HL-60 (cell line): ENCODE results near the gene C19orf44.
"Not testable (repeated sequence)": the region's sequence is repeated elsewhere in the genome, so short reads cannot be mapped to it uniquely, and the experiment has no call there.

Source experiments
- DNase-seq, 2 experiments: peaks; one replicate each; pipeline ENCODE4 v3.0.0-alpha.2; 2010 to 2020; ENCODE audit warnings: low read depth in 1 of 2, low spot score in 1 of 2
- H3K27ac ChIP-seq: fragments of 250-450 bp; sonication (Bioruptor Pico); replicated peaks from 2 replicates; pipeline ENCODE4 v1.5.1; 2020; ENCODE audit warnings: mild to moderate bottlenecking, moderate library complexity
- H3K27me3 ChIP-seq: fragments of 250-450 bp; sonication (Bioruptor Pico); 2 replicates; pipeline ENCODE4 v1.5.1; 2021; ENCODE audit warnings: mild to moderate bottlenecking, moderate library complexity; ENCODE audit not compliant: insufficient read depth, poor library complexity, severe bottlenecking
- H3K4me3 ChIP-seq: replicated peaks from 2 replicates; pipeline ENCODE4 v1.5.1; 2011; ENCODE audit warnings: mild to moderate bottlenecking, control low read depth, low read length; ENCODE audit not compliant: insufficient read depth
- CTCF ChIP-seq: IDR thresholded peaks from one replicate; pipeline ENCODE4 v1.5.1; 2011; ENCODE audit warnings: low read length, control low read depth, inconsistent platforms; ENCODE audit not compliant: insufficient read depth
- GABPA ChIP-seq: IDR thresholded peaks from 2 replicates; pipeline ENCODE4 v1.6.1; 2012; ENCODE audit warnings: low read depth
- POLR2AphosphoS5 ChIP-seq: IDR thresholded peaks from 2 replicates; pipeline ENCODE4 v1.6.1; 2012; ENCODE audit warnings: low read depth
- REST ChIP-seq: IDR thresholded peaks from 2 replicates; pipeline ENCODE4 v1.6.1; 2012; ENCODE audit warnings: low read depth; ENCODE audit not compliant: insufficient replicate concordance
- SPI1 ChIP-seq: IDR thresholded peaks from 2 replicates; pipeline ENCODE4 v1.6.1; 2012; ENCODE audit warnings: low read depth, mild to moderate bottlenecking, borderline replicate concordance

Gene C19orf44

GRCh38 chr19:16463991-16464575 lies 32.1 kb upstream of the C19orf44 start:
- DNase-seq = no peak
- Histone ChIP-seq H3K27ac (no peak overlapping the region), H3K27me3 (no peaks in the 10 kb centered on the region), H3K4me3 (no peak overlapping the region)
- TF ChIP-seq CTCF = no peak
- no peak for TF ChIP-seq REST
- TF ChIP-seq SPI1 = no peak
- no peak for TF ChIP-seq POLR2AphosphoS5
- TF ChIP-seq GABPA = no peak

GRCh38 chr19:16465239-16465638 lies 31.0 kb upstream of the C19orf44 start:
- Histone ChIP-seq H3K27ac (no peak overlapping the region), H3K27me3 (no peaks in the 10 kb centered on the region), H3K4me3 (no peak overlapping the region)
- DNase-seq = no peak
- TF ChIP-seq GABPA (no peak), SPI1 (no peak), REST (no peak), POLR2AphosphoS5 (no peak), CTCF (no peak)

- not testable (repeated sequence) for H3K27me3 ChIP-seq, DNase-seq
Measured at GRCh38 chr19:16466802-16467427, 29.3 kb upstream of the C19orf44 start.

GRCh38 chr19:16467581-16467980 lies 28.6 kb upstream of the C19orf44 start:
- DNase-seq = no peak
- Histone ChIP-seq H3K27me3 (no peaks in the 10 kb centered on the region), H3K4me3 (no peak overlapping the region), H3K27ac (no peak overlapping the region)
- no peak for TF ChIP-seq SPI1
- no peak for TF ChIP-seq POLR2AphosphoS5
- no peak for TF ChIP-seq GABPA
- TF ChIP-seq CTCF = no peak
- no peak for TF ChIP-seq REST

More at GRCh38 chr19:16466802-16467427, 29.3 kb upstream of the C19orf44 start:
- not testable (repeated sequence) for H3K27ac ChIP-seq, H3K4me3 ChIP-seq
